Ecto neural progenitor cell (in vitro differentiated cells): ENCODE results near the gene PTPMT1.

Experiments
- DNase-seq: peaks from one replicate; pipeline ENCODE4 v3.0.0-alpha.2; 2018; ENCODE audit warnings: low spot score

Gene PTPMT1

DNA sequence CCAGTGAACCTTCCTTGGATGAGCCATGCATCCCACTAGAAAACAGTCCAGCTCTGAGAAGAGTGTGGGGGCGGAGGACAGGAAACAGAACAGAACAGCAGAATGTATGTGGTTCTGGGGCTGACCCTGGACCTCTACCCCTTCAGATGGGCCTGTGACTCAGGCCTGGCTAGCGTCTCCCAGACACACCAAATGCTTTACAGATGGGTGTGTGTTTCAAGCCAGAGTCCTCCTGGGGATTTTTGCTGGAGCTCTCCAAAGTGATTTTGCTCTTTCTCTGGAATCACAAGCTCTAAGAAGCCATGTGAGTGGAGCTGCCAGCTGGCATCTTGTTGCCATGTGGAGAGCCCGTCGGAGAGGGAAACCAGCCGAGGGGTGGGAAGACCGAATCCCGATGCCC is 42.0 kb downstream of the PTPMT1 start:
- no peak for DNase-seq

DNA sequence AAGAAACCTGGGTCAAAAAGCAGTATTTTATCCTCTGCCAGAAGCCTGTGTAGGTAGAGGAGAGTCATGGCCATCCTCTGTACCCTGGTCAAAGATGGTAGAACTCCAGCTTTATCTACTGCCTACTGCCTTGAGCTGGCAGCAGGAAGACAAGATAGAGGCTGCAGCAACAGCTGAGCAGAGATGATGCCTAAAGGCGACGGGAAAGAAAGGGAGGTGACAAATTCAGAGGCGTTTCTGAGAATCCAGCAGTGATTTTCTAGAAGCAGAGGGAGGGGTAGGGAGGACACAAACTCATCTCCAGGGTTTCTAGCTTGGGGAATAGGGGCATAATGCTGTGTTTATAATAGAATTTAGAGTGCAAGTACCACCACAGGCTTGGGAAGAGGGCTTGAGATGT is 44.3 kb downstream of the PTPMT1 start:
- DNase-seq: no peak

DNA sequence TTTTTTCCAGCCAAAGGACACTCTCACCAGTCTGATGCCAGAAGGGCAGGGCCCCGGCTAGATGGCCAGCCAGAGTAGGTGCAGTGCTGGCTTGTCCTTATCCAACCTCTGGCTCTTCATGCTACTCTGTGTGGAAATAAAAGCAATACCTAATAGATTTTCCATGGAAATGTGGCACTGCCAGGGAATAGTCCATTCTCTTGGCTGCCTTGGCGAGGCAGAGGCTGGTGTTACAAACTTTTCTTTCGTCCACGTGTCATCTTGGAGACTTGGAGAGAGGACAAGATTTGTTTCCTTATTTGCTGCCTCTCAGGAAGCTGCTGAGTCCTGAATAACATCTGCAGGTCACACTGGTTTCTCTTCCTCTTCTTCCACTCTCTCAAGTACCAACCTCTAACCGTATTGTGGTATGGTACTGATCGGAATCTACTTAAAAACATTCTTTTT is 46.0 kb downstream of the PTPMT1 start:
- no peak for DNase-seq

DNA sequence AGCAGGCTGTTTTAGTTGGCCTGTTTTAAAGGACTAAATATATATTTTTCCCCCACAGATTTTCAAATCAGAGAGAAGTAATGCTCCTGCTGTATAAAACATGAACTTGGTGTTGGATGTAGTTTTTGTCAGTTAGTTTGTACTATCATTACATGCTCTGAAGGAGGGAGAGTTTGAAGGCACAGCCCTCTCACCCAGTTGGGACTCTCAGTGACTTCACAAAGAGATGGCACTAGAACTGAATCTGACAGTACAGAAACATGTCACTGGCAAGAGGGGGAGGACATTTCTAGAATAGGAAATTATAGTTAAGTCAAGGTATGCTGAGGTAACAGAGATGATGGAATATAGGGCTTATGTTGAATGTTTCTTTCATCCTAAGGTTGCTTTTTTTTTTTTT is 49.9 kb downstream of the PTPMT1 start:
- no peak for DNase-seq

DNA sequence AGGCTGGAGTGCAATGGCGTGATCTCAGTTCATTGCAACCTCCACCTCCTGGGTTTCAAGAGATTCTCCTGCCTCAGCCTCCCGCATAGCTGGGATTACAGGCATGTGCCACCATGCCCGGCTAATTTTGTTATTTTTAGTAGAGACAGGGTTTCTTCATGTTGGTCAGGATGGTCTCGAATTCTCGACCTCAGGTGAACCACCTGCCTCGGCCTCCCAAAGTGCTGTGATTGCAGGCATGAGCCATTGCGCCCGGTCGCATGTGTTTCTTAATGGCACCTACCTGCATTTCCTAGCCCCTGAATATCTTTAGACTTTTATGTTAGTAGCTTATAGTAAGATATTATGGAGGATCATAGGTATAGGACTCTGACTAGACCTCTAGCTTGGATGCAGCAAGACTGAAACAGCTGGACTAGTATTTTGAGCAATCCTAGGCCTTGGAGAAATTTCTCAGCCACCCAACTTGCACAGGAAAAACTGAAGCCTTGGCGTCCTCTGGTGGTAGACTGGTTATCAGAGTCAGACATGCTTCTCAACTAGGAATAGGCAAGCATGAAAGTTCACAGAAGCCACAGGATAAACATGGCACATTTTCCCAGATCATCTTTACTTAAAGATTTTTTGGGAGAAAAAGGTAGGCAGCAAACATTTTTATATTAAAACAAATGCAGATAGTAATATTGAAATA is 51.5 kb downstream of the PTPMT1 start:
- DNase-seq: no peak

DNA sequence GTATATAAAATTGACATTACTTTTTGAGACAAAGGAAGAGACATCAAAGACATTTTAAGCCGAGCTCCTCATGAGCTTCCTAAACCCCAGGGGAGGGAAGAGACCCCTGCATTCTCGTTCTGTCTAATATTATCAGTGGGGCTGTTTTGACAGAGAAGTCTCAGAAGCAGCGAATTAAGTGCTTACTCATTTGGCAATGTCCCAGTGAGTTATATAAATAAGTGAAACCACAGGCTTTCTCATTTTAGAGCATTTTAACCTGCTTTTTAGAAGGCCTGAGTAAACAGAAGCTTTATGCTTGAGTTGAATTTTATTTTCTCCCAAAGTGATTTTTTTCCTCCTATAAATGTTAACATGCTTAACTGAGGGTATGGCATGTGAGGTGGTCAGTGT is 52.0 kb downstream of the PTPMT1 start:
- DNase-seq: no peak

DNA sequence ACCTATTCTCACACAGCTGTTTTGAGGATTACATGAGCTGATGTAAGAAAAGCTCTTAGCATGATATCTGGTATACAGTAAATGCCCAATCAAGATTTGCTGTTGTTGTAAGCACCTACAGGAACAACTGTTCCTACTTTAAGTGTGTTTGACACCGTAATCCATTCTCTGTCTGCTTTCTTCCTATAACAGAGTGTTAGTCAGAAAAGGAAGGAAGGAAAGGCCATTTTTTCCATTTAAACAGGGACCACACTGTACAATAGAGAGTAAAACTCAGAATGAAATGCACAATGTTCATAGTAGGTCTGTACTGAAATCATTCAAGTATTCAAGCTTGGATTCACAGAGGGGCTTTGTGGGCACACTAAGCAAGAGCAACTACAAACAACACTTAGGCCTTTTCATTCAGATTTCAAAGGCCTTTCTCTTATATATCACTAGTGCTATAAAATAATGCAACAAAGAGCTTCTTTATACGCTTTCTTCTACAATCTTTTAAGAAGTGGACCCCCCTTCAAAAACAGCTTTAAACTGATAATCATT is 55.5 kb downstream of the PTPMT1 start:
- DNase-seq: no peak
